CD4-positive, alpha-beta T cell treated with Interleukin-17A for 4 hours (primary cell): Measurements from ENCODE around the gene CCDC169.
"Not testable (repeated sequence)": the region's sequence is repeated elsewhere in the genome, so short reads cannot be mapped to it uniquely, and the experiment has no call there.

Source experiments
- DNase-seq: peaks from one replicate; pipeline ENCODE4 v3.0.0-alpha.2; 2020; ENCODE audit warnings: mixed read lengths

CCDC169 gene

DNA sequence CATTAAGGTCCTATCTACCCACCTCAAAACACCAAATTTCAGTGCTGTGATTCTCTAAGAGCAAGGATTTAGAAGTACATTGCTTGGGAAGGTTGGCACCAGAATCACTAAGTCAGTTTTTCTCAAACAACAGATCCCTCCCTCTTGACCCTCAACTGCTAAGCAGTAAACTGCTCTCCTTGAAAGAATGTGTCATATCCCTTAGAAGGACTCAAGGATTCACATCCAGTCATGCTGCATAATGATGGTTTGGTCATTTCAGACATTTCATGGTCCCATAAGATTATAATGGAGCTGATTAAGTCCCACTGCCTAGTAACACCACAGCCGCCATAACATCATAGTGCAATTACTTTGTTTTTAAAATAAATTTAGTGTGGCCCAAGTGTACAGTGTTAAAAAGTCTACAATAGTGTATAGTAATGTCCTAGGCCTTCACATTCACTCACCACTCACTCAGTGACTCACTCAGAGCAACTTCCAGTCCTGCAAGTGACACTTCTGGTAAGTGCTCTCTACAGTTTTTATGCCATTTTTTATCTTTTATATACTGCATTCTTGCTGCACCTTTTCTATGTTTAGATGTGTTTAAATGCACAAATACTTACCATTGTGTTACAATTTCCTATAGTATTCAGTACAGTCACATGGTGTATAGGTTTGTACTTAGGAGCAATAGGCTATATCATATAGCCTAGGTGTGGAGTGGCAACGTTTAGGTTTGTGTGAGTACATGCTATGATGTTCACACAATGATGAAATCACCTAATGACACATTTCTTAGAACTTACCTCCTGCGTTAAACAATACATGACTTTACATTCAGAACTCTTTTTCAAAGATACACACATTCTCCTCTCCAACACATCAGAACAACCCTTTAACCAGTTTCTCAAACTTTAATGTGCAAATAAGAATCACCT, 15.7 kb upstream of the CCDC169 start:
- DNase-seq, result no peak

DNA sequence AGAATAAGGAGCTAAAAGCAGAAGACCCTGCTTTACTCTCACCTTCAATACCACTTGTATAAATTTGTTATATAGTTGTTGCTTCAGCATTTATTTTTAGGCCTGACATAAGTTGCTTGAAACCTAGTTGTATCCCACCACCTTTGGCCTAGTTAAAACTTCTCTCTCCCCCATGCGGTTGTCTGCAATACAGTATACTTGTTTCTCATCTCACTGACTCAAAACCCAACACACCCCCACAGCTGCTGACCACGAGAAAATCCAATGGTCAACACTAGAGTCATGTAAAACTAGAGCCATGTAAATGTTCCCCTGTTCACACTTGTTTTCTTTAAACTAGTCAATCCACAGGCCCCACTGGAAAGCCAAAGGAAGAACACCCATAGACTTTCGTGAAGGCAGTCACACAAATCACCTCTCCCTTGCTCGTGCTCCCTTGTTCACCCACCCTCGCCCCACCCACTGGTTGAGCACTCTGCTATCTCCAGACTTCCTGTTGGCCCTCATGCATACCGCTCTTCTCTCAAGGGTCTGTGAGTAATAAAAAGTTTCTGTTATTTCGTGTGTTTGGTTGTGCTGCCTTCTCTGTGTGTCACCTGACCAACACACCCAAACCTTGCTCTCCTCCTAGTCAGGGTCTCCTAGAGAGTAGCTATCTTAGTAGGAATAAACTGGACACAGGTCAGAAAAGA, 12.9 kb upstream of the CCDC169 start:
- DNase-seq, result no peak

DNA sequence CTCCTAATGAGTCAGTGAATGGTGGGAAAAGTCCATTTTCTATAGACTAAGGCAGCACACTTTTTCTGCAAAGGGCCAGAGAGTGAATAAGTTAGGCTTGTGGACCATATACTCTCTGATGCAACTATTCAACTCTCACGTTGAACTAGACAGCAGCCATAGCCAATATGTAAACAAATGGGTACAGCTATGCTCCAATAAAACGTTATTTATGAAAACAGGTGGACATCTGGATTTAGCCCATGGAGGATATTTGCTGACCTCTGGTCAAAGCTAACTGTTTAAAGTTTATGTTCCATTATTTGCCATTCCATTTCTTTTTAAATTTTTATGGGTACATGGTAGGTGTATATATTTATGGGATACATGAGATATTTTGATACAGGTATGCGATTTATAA, 4.7 kb upstream of the CCDC169 start:
- no peak for DNase-seq

DNA sequence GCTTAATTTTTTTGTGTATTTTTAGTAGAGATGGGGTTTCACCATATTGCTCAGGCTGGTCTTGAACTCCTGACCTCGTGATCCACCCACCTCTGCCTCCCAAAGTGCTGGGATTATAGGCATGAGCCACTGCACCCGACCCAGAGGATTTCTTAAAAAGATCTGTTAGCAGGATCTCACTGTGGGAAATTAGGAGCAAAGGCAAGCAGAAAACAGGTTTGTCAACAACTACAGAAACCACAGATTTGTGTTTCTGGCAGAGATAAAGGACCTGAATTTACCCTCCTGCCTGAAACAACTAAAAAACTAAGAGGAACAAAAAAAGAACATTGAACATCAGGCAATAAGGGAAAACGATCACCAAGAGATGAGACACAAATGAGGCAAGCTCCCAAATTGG, 1.9 kb upstream of the CCDC169 start:
- not testable (repeated sequence) for DNase-seq

DNA sequence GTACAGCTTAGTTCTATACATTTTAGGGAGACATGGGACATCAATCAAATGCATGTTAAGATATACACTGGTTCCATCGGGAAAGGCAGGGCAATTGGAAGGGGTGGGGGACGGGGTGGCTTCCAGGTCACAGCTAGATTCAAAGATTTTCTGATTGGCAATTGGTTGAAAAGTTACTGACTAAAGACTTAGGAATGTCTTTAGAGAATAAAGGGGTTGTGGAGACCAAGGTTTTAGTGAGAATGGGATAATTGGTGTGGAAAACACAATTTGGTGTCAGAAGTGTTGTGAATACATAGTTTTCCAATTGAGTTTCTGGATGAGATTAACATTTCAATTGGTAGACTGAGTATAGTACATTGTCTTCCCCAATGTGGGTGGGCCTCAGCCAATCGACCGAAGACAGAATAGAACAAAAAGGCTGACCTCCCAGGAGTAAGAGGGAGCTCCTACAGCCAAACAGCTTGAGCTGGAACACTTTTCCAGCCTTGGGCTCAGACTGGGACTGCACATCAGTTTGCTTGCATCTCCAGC, 988 bp upstream of the CCDC169 start:
- DNase-seq, result no peak

DNA sequence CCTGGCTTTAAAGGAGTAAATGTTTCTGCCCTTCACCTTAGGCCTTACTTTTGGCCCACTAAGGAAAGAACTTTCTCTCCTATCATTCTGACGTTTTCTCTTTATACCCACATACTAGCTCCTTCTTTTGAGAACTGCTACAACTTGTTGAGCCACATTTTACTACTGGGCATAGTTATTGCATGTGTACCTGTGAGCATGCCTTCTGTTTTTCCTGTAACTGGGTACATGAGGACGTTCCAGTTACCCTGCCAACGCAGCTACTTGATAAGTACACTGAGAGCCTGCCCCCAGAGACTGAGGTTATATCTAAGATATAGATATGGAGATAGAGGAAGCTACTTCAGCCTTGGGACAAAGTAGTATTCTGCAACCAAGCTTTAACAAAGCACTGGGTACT, 3.5 kb downstream of the CCDC169 start:
- no peak for DNase-seq

DNA sequence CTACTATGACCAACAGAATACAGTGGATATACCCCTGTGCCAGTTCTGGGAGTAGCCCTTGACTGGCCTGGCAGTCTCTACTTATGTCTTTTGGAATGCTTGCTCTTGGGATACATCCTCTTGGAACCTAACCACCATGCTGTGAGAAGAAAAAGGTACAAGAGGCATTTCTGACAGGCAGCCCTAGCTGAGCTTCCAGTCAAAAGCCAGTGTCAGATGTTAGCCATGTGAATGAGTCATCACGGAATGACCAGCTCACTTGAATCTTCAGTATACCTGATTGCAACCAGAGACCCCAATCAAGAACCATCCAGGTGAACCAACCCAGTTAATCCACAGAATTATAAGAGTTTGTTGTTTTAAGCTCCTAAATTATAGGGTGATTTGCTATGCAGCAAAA, 4.1 kb downstream of the CCDC169 start:
- DNase-seq, result no peak

DNA sequence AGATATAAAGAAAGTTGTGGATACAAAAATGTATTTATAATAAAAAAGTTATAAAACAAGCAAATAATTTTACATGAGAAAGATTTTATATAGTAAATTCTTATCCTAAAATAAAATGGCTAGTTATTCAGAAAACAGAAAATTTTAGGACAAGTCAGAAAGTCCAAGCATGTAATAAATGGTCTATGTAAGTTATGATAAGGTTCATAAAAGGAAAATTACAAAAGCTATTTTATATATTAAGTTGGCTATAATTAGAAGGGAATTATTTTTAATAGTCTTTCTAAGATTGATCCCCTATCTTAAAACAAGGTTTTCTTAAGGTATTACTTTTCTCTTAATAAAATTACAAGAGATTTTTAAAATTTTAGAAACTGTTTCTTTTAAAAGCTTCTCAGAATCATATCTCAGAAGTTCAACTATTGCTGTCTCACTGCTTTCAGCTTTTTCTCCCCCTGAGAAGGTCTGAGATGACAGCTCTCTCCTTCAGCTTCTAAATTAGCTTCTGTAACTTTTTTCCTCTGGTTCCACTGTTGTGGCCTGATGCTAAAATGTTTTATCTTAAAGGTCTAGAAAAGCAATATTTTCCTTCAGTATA, 8.7 kb downstream of the CCDC169 start:
- no peak for DNase-seq

DNA sequence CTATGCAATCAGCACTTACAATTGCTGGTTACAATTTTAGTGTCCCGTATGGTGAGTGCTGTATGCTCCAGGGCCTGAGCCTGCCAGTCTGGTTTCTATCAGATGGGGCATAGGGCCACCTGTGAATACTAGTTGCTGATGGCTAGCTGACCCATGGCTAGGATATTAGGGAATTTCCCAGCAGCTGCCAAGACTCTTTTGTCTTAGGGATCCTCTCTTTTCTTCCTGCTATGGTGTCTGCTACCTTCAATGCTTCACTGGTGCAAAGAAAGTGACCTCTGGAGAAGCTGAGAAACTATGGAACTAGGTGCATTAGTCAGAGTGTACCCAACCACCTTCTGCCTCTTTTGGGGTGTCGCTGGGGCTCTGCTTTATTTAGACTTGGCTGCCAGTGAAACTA, 11.6 kb downstream of the CCDC169 start:
- no peak for DNase-seq

DNA sequence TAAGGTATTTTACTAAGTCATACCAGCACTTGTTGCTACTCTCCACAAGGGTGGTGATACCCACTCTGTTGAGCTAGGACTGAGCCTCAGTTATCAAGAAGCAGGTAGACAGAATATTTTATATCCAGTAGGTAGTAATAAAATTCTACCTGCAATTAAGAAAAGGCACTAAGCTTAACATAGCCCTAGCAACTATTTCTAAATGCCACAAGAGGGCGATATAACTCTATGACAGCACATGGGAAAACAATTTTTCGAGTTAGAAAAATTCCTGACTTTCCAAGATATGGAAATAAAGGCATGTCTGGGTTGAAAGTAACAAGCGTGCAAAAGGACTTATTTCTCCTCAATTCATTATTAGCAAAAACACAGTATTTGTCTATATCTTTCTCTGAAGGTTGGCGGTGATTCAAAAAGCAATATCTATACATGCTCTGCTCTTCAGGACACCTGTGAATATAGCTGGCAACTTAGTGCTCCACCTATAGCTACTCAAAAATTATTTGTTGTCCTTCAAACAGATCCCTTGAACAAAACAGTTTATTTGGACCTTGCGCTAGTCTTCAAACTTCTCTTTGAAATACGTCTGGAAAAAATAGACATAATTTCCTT, 14.7 kb downstream of the CCDC169 start:
- no peak for DNase-seq

DNA sequence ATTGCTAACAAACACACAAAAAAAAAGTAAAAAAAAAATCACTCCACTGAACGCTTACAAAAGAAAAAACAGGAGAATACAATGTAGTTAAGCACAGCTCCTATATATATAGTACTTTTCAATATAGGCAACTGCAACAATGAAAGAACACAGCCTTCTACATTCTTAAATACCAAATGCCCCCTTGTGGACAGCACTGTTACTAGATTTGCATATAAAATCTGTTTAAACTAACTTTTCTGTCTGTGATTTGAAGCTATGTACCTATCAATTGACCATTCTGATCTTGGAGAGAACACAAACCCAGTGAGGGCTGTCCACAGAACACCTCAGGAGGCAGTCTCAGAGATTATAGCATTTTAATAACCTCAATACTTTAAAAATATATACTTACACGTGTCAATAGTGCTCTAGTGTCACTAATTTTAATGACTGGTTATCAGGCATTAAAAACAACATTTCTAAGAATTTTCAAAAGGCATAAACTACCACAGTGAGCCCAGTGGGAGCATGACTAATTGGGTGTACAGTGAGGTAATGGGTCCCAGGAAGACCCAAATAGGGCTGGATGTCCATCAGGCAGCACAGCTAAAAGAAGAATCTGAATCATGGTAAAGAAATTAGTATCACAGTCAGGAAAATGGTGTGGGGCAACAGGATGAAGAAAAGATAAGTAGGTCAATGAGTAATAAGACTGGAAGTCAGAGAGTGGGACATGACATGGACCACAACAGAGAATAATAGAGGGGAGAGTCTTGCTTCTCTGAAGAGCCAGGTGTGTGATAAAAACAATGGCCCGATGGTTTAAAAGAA, 22.2 kb downstream of the CCDC169 start:
- DNase-seq, result no peak

DNA sequence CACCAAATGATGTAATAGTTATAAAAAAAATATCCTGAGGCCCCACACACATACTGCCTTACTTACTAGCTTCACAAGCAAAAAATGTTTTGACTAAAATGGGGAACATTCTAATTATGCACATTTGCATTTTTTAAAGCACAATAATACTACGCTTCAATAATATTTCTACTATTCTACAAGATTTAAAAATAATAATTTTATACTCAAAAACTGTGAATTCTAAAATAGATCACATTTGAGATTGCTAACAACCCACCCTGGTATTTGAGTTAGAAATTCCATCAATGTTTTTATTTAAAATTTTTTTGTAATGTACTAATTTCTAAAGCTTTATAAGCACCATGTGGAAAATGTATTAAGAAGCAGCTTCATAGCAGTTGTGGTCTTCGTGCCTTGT, 24.2 kb downstream of the CCDC169 start:
- DNase-seq, result no peak

DNA sequence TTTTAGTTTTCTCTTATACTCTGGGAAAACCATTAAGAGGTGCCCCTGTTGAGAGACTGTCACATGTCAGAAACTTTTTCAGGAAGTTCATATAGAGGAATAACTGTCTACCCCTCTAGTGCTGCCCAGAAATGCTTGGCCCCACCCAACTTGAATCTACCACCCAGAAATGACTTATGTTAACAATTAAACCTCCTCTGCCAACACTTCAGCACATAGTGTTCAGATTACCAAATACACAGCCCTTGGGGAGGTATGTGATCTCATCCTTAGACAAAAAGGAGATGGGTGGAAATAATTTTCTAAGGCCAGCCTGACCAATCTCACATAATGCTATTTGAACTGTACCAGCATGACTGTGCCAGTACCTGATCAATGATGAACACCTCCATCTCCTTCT, 35.6 kb downstream of the CCDC169 start:
- DNase-seq, result no peak

DNA sequence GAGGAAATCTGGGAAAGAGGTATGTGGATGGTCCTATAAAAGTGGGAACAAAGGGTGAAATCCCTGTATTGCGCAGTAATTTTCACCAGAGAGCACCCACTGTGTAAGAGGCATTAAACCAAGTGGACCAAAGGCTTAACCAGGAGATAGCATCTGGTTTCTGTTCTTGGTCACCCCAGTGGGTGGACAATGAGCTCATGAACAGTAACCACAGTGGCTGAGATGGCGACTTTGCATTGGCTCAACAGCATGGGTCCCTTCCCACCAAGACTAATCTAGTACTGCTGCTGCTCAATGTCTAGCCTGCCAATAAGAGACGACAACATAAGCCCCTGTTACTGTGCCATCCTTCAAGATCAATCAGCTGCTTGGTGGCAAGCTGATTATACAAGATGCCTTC, 36.6 kb downstream of the CCDC169 start:
- no peak for DNase-seq

DNA sequence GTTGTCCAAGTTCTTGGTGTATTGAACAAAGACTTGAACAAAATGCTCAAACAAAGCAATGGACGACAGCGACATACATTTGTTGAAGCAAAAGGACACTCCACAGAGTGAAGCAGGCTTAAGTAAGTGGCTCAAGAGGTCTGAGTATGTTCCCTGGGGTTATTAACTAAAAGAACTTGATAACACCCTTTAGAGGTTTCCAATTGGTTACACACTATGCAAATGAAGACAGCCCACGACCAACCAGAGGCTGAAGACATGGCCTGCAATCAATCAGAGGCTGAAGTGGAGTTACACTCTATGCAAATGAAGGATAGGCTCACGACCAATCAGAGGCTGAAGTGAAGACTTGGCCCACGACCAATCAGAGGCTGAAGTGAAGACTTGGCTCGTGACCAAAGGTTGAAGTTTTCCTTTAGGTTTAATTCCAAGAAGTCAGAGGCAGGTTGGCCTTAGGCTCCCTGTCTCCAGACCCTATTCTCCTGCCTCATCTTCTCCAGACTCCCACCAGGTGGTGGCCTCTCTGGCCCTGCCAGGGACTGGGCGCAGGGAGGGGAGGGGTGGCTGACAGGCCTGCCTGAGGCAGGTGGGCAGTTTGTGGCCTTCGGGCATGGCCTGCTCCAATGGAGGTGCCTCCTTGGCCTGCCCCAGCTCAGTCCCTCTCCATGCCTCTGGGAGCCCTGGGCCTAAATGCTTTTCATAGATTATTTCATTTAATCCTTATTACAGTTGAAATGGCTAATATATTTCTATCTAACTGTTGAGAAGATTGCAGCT, 38.1 kb downstream of the CCDC169 start:
- DNase-seq, result no peak

DNA sequence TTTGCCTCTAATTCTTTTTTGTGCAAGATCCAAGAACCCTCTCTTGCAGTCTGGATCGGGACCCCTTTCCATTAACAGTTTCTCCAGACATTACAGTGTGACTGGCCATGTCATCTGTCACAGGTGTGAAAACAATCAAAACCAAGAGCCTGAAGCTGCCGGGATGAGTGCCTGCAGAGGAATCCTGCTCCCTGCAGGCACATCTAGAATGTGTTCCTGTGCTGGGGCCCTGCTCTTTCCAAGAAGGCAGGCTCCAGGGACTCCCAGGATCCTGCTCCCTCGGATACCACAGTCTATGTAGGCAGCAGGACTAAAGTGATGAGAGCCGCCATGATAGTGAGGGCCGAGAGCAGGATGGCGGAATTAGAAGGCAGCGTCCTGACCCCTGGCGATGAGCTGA, 38.8 kb downstream of the CCDC169 start:
- no peak for DNase-seq

DNA sequence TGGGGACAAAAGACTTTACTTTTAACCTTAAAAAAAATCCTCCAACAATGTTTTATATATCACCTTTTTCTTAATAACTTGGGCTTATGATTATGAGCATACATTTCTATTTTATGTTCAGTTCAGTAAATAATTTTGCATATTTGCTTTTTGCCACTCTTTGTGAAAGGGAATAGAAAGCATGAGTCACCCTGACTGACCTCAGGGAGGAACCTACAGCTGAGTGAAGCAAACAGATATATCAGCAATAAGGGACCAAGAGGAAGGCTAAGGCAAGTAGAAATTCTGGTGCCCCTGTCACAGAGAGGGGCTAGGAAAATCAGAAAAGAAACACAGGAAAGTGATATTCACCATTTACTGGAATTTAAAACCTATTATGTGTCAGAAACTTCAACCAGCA, 46.1 kb downstream of the CCDC169 start:
- no peak for DNase-seq

DNA sequence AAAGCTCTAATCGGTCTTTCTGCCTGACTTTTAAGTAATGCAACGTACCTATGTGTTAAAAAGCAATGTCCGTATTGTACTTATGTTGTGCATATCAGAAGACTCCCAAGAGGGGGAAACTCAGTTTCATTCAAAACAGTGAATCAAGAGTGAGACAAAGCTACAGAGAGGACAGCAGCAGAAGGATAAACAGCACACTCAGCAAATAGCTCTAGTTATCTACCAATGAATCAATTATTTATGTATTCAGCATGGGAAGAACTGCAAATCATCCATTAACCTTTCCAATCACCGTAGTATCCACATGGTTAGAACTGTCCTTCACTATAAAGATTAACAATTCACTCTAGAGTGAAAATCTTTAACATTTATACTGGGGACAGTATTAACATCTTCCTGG, 46.6 kb downstream of the CCDC169 start:
- no peak for DNase-seq

DNA sequence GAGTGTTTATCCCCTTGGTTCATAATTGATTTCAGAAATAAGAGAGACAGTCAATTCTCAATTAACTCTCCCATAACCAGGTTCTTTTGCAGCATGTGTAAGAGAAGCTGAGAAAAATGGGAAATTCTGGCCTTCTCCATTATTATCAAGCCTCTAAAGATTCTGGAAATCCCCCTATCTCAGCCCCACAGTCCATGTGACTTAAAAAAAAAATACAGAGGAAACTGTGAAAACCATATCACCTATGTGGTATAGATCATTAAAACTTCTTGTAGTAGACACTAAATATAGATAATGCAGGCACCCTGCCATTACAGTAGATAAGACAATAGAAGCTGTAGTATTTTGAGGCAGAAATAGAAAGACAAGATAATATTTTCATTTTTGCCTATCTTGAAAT, 48.9 kb downstream of the CCDC169 start:
- DNase-seq, result no peak

DNA sequence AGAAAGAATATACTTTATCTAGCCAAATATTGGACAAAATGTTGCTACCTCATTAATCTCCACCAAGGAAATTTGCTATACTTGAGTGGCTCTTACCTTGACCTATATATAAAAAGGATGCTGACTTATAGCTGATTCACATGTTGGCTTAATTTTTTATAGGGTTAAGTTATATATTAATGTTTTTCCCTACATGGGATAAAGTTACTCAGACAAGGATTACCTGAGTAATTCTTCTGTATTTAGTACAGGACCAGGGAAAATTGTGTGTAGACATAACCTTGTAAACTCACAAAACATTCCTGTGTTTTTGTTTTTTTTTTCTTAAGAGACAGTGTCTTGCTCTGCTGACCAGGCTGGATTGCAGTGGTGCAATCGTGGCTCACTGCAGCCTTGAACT, 52.6 kb downstream of the CCDC169 start:
- no peak for DNase-seq

DNA sequence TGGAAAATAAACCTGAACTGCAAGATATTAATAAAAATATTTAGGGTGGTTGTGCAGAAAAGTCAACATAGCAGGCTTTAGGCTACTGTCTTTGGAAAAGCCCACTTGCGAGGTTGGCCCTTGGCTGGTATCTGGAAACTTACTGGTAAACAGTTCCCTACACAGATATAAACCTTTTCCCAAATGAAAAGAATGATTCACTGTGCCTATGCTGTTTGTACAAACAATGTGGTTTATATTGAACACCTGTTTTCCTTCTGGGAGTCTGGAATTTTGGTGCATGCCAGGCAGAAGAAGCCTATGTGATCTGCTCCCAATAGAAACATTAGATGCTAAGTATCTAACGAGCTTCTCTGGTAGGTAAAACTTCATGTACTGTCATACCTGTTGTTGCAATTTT, 53.5 kb downstream of the CCDC169 start:
- no peak for DNase-seq

DNA sequence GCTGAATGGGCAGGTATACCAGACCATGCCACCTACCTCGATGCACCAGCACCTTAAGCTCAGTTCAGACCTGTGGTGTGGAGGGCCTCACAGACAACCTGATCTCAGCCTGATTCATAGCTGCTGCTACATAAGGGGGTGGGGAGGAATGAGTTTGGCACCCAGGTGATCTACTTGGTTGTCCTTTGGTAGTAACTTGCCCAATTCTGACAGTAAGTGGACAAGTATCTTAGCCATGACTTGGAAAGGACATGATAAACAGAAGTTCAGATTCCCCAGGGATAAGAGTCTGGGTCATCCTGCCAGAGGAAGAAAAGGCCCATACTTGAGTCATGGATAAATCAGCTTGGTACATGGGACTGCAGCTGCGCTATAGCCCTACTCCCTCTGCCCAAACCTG, 54.9 kb downstream of the CCDC169 start:
- DNase-seq, result no peak
